ENCODE results near the gene SPTBN1.

SPTBN1 gene

GRCh38 chr2:54456362-54456611 is 160 bp downstream of the SPTBN1 start:
- H3K4me3 ChIP-seq (ENCODE audit: low read depth, low read length): peak overlapping the region; percentile 42
- TF ChIP-seq CTCF (IDR thresholded peaks at IDR 0.05; ENCODE audit: insufficient read depth, low read depth, low read length, missing control alignments): no peak
- no peak for DNase-seq (ENCODE audit: low read depth)

GRCh38 chr2:54456612-54457322 is 640 bp downstream of the SPTBN1 start:
- DNase-seq (ENCODE audit: low read depth): no peak
- no peak for TF ChIP-seq CTCF (IDR thresholded peaks at IDR 0.05; ENCODE audit: insufficient read depth, low read depth, low read length, missing control alignments)
- peak overlapping the region; percentile 48 for H3K4me3 ChIP-seq (ENCODE audit: low read depth, low read length)

- H3K4me3 ChIP-seq (ENCODE audit: low read depth, low read length): peak overlapping the region; percentile 48
- no peak for DNase-seq (ENCODE audit: low read depth)
- TF ChIP-seq CTCF (IDR thresholded peaks at IDR 0.05; ENCODE audit: insufficient read depth, low read depth, low read length, missing control alignments): no peak
These were observed 1.3 kb downstream of the SPTBN1 start for GRCh38 chr2:54457323-54458023.

GRCh38 chr2:54459037-54459441 is 2.9 kb downstream of the SPTBN1 start:
- DNase-seq (ENCODE audit: low read depth): no peak
- no peak for TF ChIP-seq CTCF (IDR thresholded peaks at IDR 0.05; ENCODE audit: insufficient read depth, low read depth, low read length, missing control alignments)
- H3K4me3 ChIP-seq (ENCODE audit: low read depth, low read length): no peak overlapping the region

- DNase-seq (ENCODE audit: low read depth): no peak
- no peak for TF ChIP-seq CTCF (IDR thresholded peaks at IDR 0.05; ENCODE audit: insufficient read depth, low read depth, low read length, missing control alignments)
- H3K4me3 ChIP-seq (ENCODE audit: low read depth, low read length): no peak overlapping the region
These were observed 5.1 kb downstream of the SPTBN1 start for GRCh38 chr2:54461261-54461660.

GRCh38 chr2:54464341-54464740 is 8.2 kb downstream of the SPTBN1 start:
- H3K4me3 ChIP-seq (ENCODE audit: low read depth, low read length): no peak overlapping the region
- no peak for TF ChIP-seq CTCF (IDR thresholded peaks at IDR 0.05; ENCODE audit: insufficient read depth, low read depth, low read length, missing control alignments)
- DNase-seq (ENCODE audit: low read depth): no peak

- no peak for DNase-seq (ENCODE audit: low read depth)
- H3K4me3 ChIP-seq (ENCODE audit: low read depth, low read length): no peak overlapping the region
- TF ChIP-seq CTCF (IDR thresholded peaks at IDR 0.05; ENCODE audit: insufficient read depth, low read depth, low read length, missing control alignments): no peak
These were observed 9.0 kb downstream of the SPTBN1 start for GRCh38 chr2:54465143-54465542.
